H1 (cell line): ENCODE data around the gene KCNJ5. TPM values are rescaled to one million over a fixed set of nuclear protein-coding genes. Genes with fewer than 3 reads are reported as not detected.

Source experiments
- CTCF ChIA-PET: fragments of 300-600 bp; sonication (Branson Sonifier 250); formaldehyde crosslinking; loops from one replicate; lab custom pipeline; 2021; ENCODE audit not compliant: partially characterized antibody; lab: Charles Lee
- POLR2A ChIA-PET: fragments of 300-600 bp; sonication (Branson Sonifier 250); formaldehyde crosslinking; loops from one replicate; lab custom pipeline; 2021; ENCODE audit warnings: inconsistent platforms; ENCODE audit not compliant: partially characterized antibody; lab: Charles Lee
- DNase-seq, 2 experiments: peaks; one replicate each; pipeline versions ENCODE4 v3.0.0 to v3.0.0-alpha.2; 2010 to 2022; ENCODE audit warnings: low spot score in 2 of 2, low read depth in 1 of 2, mixed read lengths in 1 of 2
- FAIRE-seq: peaks from 2 replicates; lab custom pipeline; 2011; peaks lifted over from hg19 to GRCh38; lab: Jason Lieb, UNC
- H2AFZ ChIP-seq: 2 replicates; pipeline ENCODE4 v1.8.1; 2012; ENCODE audit warnings: low read length, inconsistent platforms
- H2AK5ac ChIP-seq: 2 replicates; pipeline ENCODE4 v1.6.1; 2013; ENCODE audit warnings: low read depth, low read length
- H2BK120ac ChIP-seq: replicated peaks from 2 replicates; pipeline ENCODE3; 2013; ENCODE audit warnings: low read depth, low read length, inconsistent platforms
- H2BK12ac ChIP-seq: 2 replicates; pipeline ENCODE4 v1.6.1; 2013; ENCODE audit warnings: low read depth, low read length
- H2BK15ac ChIP-seq: 2 replicates; pipeline ENCODE4 v1.6.1; 2013; ENCODE audit warnings: low read length
- H2BK20ac ChIP-seq: 2 replicates; pipeline ENCODE4 v1.6.1; 2013; ENCODE audit warnings: low read length
- H2BK5ac ChIP-seq: 2 replicates; pipeline ENCODE4 v1.6.1; 2013; ENCODE audit warnings: low read depth, low read length
- H3K14ac ChIP-seq: 2 replicates; pipeline ENCODE4 v1.6.1; 2013; ENCODE audit warnings: inconsistent platforms; ENCODE audit not compliant: insufficient read length
- H3K18ac ChIP-seq: 2 replicates; pipeline ENCODE4 v1.6.1; 2013; ENCODE audit warnings: low read length; ENCODE audit errors: extremely low read depth
- H3K23ac ChIP-seq: 2 replicates; pipeline ENCODE4 v1.6.1; 2013; ENCODE audit warnings: inconsistent platforms; ENCODE audit not compliant: insufficient read length
- H3K23me2 ChIP-seq: 2 replicates; pipeline ENCODE4 v1.6.1; 2013; ENCODE audit warnings: low read depth, low read length
- H3K27ac ChIP-seq: 2 replicates; pipeline ENCODE4 v1.6.1; 2011; ENCODE audit warnings: low read depth, low read length, inconsistent platforms
- H3K27me3 ChIP-seq, 4 experiments: replicated peaks in 1 of 4; 1 replicate in 1 of 4; 2 replicates in 3 of 4; pipeline versions ENCODE4 v1.6.1 to v1.8.1; 2011 to 2013; ENCODE audit warnings: low read length in 3 of 4, mild to moderate bottlenecking in 3 of 4, inconsistent platforms in 2 of 4, mixed read lengths in 2 of 4, moderate library complexity in 1 of 4; ENCODE audit not compliant: control insufficient read depth in 3 of 4, insufficient read depth in 3 of 4; ENCODE audit errors: extremely low read depth in 1 of 4
- H3K36me3 ChIP-seq, 4 experiments: 2 replicates each; pipeline versions ENCODE4 v1.6.1 to v1.8.1; 2011 to 2013; ENCODE audit warnings: mild to moderate bottlenecking in 4 of 4, low read length in 3 of 4, moderate library complexity in 2 of 4, control low read depth in 1 of 4, inconsistent platforms in 1 of 4; ENCODE audit not compliant: insufficient read depth in 4 of 4, control insufficient read depth in 2 of 4
- H3K4ac ChIP-seq: replicated peaks from 2 replicates; pipeline ENCODE3; 2013; ENCODE audit warnings: low read length, low read depth, mixed read lengths, inconsistent platforms; ENCODE audit not compliant: insufficient read length
- H3K4me1 ChIP-seq, 4 experiments: replicated peaks in 1 of 4; 1 replicate in 1 of 4; 2 replicates in 3 of 4; pipeline versions ENCODE4 v1.6.1 to v1.8.1; 2011 to 2013; ENCODE audit warnings: low read length in 3 of 4, inconsistent platforms in 2 of 4, mixed read lengths in 1 of 4; ENCODE audit not compliant: insufficient read depth in 4 of 4, control insufficient read depth in 3 of 4
- H3K4me2 ChIP-seq, 2 experiments: 2 replicates each; pipeline versions ENCODE4 v1.6.1 to v1.8.1; 2011 to 2013; ENCODE audit warnings: low read depth in 2 of 2, low read length in 2 of 2, control low read depth in 1 of 2, inconsistent platforms in 1 of 2, mild to moderate bottlenecking in 1 of 2; ENCODE audit not compliant: insufficient read depth in 1 of 2
- H3K4me3 ChIP-seq, 4 experiments: fragments of 200-600, 300-600 bp in 1 of 4; sonication (generic), shearing (Covaris generic), sonication (Bioruptor Twin) in 1 of 4; 2 replicates each; pipeline versions ENCODE4 v1.5.1 to v1.8.1; 2011 to 2016; ENCODE audit warnings: low read length in 4 of 4, low read depth in 3 of 4, control low read depth in 2 of 4, inconsistent platforms in 2 of 4, mild to moderate bottlenecking in 2 of 4, mixed read lengths in 1 of 4, moderate library complexity in 1 of 4; ENCODE audit not compliant: insufficient read depth in 2 of 4; ENCODE audit errors: extremely low read depth in 1 of 4
- H3K56ac ChIP-seq: replicated peaks from 2 replicates; pipeline ENCODE3; 2013; ENCODE audit warnings: low read depth, mild to moderate bottlenecking, mixed read lengths, low read length, inconsistent platforms; ENCODE audit not compliant: insufficient read length
- H3K79me1 ChIP-seq: 2 replicates; pipeline ENCODE4 v1.6.1; 2013; ENCODE audit warnings: low read depth, low read length, control low read depth
- H3K79me2 ChIP-seq, 2 experiments: 2 replicates each; pipeline versions ENCODE4 v1.6.1 to v1.8.1; 2012 to 2013; ENCODE audit warnings: low read length in 2 of 2, mild to moderate bottlenecking in 2 of 2, inconsistent platforms in 1 of 2; ENCODE audit not compliant: insufficient read depth in 2 of 2, control insufficient read depth in 1 of 2
- H3K9ac ChIP-seq, 4 experiments: replicated peaks in 1 of 4; 1 replicate in 1 of 4; 2 replicates in 3 of 4; pipeline versions ENCODE4 v1.6.1 to v1.8.1; 2011 to 2013; ENCODE audit warnings: low read depth in 3 of 4, low read length in 3 of 4, control low read depth in 2 of 4, mild to moderate bottlenecking in 2 of 4, moderate library complexity in 2 of 4, inconsistent platforms in 1 of 4; ENCODE audit errors: extremely low read depth in 1 of 4
- H3K9me3 ChIP-seq, 2 experiments: 2 replicates each; pipeline versions ENCODE4 v1.6.1 to v1.8.1; 2012 to 2013; ENCODE audit warnings: mild to moderate bottlenecking in 2 of 2, moderate library complexity in 2 of 2, control low read depth in 1 of 2, inconsistent platforms in 1 of 2, low read depth in 1 of 2, low read length in 1 of 2, mixed read lengths in 1 of 2; ENCODE audit not compliant: insufficient read depth in 2 of 2
- H4K20me1 ChIP-seq, 2 experiments: replicated peaks in 1 of 2; 2 replicates each; pipeline versions ENCODE3 to v1.8.1; 2011 to 2013; ENCODE audit warnings: inconsistent platforms in 2 of 2, low read length in 2 of 2, mild to moderate bottlenecking in 1 of 2; ENCODE audit not compliant: insufficient read depth in 2 of 2, control insufficient read depth in 1 of 2
- H4K5ac ChIP-seq: 2 replicates; pipeline ENCODE4 v1.6.1; 2013; ENCODE audit warnings: low read length, low read depth, mixed read lengths, inconsistent platforms; ENCODE audit not compliant: insufficient read length
- H4K8ac ChIP-seq: 2 replicates; pipeline ENCODE4 v1.8.0; 2013; ENCODE audit warnings: mild to moderate bottlenecking, moderate library complexity, low read length, inconsistent platforms; ENCODE audit not compliant: insufficient read depth; ENCODE audit errors: extremely low read depth
- H4K91ac ChIP-seq: replicated peaks from 2 replicates; pipeline ENCODE3; 2013; ENCODE audit warnings: low read length, mixed read lengths, inconsistent platforms; ENCODE audit not compliant: insufficient read length
- CHD2 ChIP-seq: IDR thresholded peaks from 2 replicates; pipeline ENCODE4 v1.6.1; 2012; ENCODE audit warnings: low read length, improper control_type of control experiment
- FOSL1 ChIP-seq: IDR thresholded peaks from 2 replicates; pipeline ENCODE4 v1.6.1; 2011; ENCODE audit warnings: mild to moderate bottlenecking, low read depth, low read length, moderate library complexity; ENCODE audit not compliant: insufficient read depth
- KDM5A ChIP-seq: fragments of 200-600 bp; IDR thresholded peaks from 2 replicates; pipeline ENCODE4 v1.7.1; 2012; ENCODE audit warnings: mild to moderate bottlenecking, low read length, inconsistent platforms, mixed read lengths
- WGBS, 2 experiments: shearing (Covaris generic) in 1 of 2; methylation state at CpG; one replicate each; pipeline versions ENCODE4 v1.1.6 to v1.1.7; 2013 to 2015; ENCODE audit warnings: low lambda C conversion rate in 2 of 2, mixed read lengths in 2 of 2, inconsistent platforms in 1 of 2, low coverage in 1 of 2, missing lambda C conversion rate in 1 of 2; ENCODE audit not compliant: insufficient replicate concordance in 2 of 2, insufficient coverage in 1 of 2, insufficient read length in 1 of 2; ENCODE audit errors: extremely low coverage in 1 of 2, missing lambda C conversion rate in 1 of 2; 5-methylcytosine and 5-hydroxymethylcytosine counted together
- polyA plus RNA-seq, 7 experiments: library from polyadenylated mRNA; depleted of rRNA in 3 of 7; stranded (reverse) in 5 of 7; unstranded in 2 of 7; fragments of >200 nt in 5 of 7; fragments of 200-250 nt in 2 of 7; gene quantifications; 1 replicate in 5 of 7; 2 replicates in 1 of 7; 4 replicates in 1 of 7; pipeline versions ENCODE4 v1.2.1 to v1.2.3, GENCODE V29; 2011 to 2013; ENCODE audit warnings: missing spikeins in 2 of 7, mixed read lengths in 2 of 7
- total RNA-seq: library from RNA; stranded (reverse); fragmentation: NEBNext Ultra II Directional; extraction: Animal tissue kit (Norgen Biotek cat#: 25700); gene quantifications from 2 replicates; pipeline ENCODE4 v1.2.1, GENCODE V29; 2021
- TF ChIP-seq, protein P1 (sequence below), 3 experiments: IDR thresholded peaks; 1 replicate in 2 of 3; 2 replicates in 1 of 3; pipeline versions ENCODE4 v1.5.1 to v1.6.1; 2011; ENCODE audit warnings: low read length in 3 of 3, mild to moderate bottlenecking in 3 of 3, inconsistent platforms in 2 of 3, low read depth in 1 of 3, moderate library complexity in 1 of 3; ENCODE audit not compliant: insufficient read depth in 1 of 3; ENCODE audit errors: control extremely low read depth in 1 of 3

The KCNJ5 gene
- total and polyA plus RNA-seq, 2 of the 8 experiments (the other 6 are each of a cell fraction or from before 2014, with no cell fraction given), result 0.05 TPM; not detected in 1

- no peak for DNase-seq
- Histone ChIP-seq H4K8ac (no peak overlapping the region), H3K27me3 (peaks cover 7 to 30% (median 21%) of the 10 kb centered on the region in 4 experiments), H2BK15ac (no peak overlapping the region), H3K79me2 (no peaks in the 10 kb centered on the region), H3K79me1 (no peaks in the 10 kb centered on the region), H3K14ac (no peak overlapping the region), H3K18ac (no peak overlapping the region), H4K91ac (no peak overlapping the region), H3K27ac (no peak overlapping the region), H2BK120ac (no peak overlapping the region), H2BK20ac (no peak overlapping the region), H4K20me1 (no peaks in the 10 kb centered on the region), H3K23ac (no peak overlapping the region), H3K56ac (no peak overlapping the region), H2BK5ac (no peak overlapping the region), H3K9me3 (peaks cover 0 to 4% of the 10 kb centered on the region in 2 experiments; a peak in 2 of 4 replicates), H3K4me2 (no peak overlapping the region), H3K4me3 (no peak overlapping the region), H2AK5ac (no peak overlapping the region), H3K36me3 (no peaks in the 10 kb centered on the region), H3K23me2 (peaks cover 4% of the 10 kb centered on the region; the same call in 1 of the 2 replicates), H3K9ac (no peak overlapping the region), H4K5ac (no peak overlapping the region), H2BK12ac (no peak overlapping the region), H3K4ac (no peak overlapping the region), H2AFZ (no peak overlapping the region), H3K4me1 (peaks cover 0 to 1% (median under 1%) of the 10 kb centered on the region in 4 experiments; a peak in 4 of 7 replicates)
- WGBS, 2 experiments, result 91% methylated on average over 8 of the region's 8 CpGs; no CpG with 5 or more reads in 1 of the 2 experiments
- no peak for FAIRE-seq
- TF ChIP-seq CHD2 (no peak), FOSL1 (no peak), KDM5A (no peak)
- TF ChIP-seq, protein P1, sequence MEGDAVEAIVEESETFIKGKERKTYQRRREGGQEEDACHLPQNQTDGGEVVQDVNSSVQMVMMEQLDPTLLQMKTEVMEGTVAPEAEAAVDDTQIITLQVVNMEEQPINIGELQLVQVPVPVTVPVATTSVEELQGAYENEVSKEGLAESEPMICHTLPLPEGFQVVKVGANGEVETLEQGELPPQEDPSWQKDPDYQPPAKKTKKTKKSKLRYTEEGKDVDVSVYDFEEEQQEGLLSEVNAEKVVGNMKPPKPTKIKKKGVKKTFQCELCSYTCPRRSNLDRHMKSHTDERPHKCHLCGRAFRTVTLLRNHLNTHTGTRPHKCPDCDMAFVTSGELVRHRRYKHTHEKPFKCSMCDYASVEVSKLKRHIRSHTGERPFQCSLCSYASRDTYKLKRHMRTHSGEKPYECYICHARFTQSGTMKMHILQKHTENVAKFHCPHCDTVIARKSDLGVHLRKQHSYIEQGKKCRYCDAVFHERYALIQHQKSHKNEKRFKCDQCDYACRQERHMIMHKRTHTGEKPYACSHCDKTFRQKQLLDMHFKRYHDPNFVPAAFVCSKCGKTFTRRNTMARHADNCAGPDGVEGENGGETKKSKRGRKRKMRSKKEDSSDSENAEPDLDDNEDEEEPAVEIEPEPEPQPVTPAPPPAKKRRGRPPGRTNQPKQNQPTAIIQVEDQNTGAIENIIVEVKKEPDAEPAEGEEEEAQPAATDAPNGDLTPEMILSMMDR (IDR thresholded peaks at IDR 0.05; ENCODE audit: control extremely low read depth in 1 of 3, insufficient read depth in 1 of 3, low read depth in 1 of 3, low read length in 3 of 3), result no peak
- CTCF ChIA-PET, result interaction anchor here (0.6 to 14.9 kb wide), 9 partner anchors 9 to 548 kb away, joined by 3 to 332 read pairs (median 5); partner anchors contain the start of genes KCNJ5 and TP53AIP1
- POLR2A ChIA-PET, result interaction anchor here (1.2 kb wide), 1 partner anchor 19 kb away, joined by 3 read pairs; the partner anchor contains the start of gene KCNJ5
Measured at GRCh38 chr11:128909438-128910125, 18.4 kb downstream of the KCNJ5 start.
